Neural progenitor cell (in vitro differentiated cells): Measurements from ENCODE around the gene TIAM1.
A peak's percentile ranks its signal among the peaks of the same experiment; 100 is the strongest.

Experiments used
- EZH2 ChIP-seq: fragments of 200-600 bp; sonication (generic); IDR thresholded peaks from 2 replicates; pipeline ENCODE4 v1.6.1; 2017; ENCODE audit warnings: antibody characterized with exemption, mild to moderate bottlenecking, moderate library complexity
- EZH2phosphoT487 ChIP-seq: fragments of 200-600 bp; sonication (generic); IDR thresholded peaks from 2 replicates; pipeline ENCODE4 v1.6.1; 2017; ENCODE audit warnings: antibody characterized with exemption
- TF ChIP-seq, protein P1 (sequence below): fragments of 200-600 bp; sonication (generic); IDR thresholded peaks from 2 replicates; pipeline ENCODE4 v1.5.1; 2017; ENCODE audit warnings: antibody characterized with exemption, mild to moderate bottlenecking

DNA sequence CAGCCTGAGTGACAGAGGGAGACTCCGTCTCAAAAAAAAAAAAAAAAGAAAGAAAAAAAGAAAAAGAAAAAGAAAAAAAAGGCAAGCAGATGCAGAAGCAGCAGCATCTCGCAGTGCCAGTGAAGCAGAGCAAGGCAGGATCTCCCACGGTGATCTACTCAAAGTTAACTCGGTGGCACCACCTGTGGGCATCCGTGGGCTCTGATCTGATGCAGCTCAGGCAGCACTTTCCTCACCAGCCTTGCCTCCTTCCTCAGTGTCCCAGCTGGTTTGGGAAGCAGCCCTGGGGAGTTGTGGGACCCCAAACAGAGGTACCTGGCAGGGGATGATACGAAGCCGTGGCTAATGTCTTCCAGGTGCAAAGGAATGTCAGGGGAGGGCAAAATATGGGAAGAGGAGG, 201.5 kb downstream of the TIAM1 start:
- TF ChIP-seq, protein P1, sequence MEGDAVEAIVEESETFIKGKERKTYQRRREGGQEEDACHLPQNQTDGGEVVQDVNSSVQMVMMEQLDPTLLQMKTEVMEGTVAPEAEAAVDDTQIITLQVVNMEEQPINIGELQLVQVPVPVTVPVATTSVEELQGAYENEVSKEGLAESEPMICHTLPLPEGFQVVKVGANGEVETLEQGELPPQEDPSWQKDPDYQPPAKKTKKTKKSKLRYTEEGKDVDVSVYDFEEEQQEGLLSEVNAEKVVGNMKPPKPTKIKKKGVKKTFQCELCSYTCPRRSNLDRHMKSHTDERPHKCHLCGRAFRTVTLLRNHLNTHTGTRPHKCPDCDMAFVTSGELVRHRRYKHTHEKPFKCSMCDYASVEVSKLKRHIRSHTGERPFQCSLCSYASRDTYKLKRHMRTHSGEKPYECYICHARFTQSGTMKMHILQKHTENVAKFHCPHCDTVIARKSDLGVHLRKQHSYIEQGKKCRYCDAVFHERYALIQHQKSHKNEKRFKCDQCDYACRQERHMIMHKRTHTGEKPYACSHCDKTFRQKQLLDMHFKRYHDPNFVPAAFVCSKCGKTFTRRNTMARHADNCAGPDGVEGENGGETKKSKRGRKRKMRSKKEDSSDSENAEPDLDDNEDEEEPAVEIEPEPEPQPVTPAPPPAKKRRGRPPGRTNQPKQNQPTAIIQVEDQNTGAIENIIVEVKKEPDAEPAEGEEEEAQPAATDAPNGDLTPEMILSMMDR, result peak; percentile 26
- TF ChIP-seq EZH2 (no peak), EZH2phosphoT487 (no peak)
